Mesenteric fat pad (tissue), 1 donor: ENCODE results near the gene PCNX2. TPM values are rescaled to one million over a fixed set of nuclear protein-coding genes. Genes with fewer than 3 reads are reported as not detected.

ENCODE experiments used
- DNase-seq: peaks from one replicate; pipeline ENCODE4 v3.0.0-alpha.2; 2020; ENCODE audit warnings: low spot score
- total RNA-seq: library from RNA; stranded (reverse); fragmentation: NEBNext Ultra II Directional; extraction: Animal tissue kit (Norgen Biotek cat#: 25700); gene quantifications from one replicate; pipeline ENCODE4 v1.2.1, GENCODE V29; 2021
- donor health status: DM: yes; HTN: yes; CAD: no.

Gene PCNX2
- total RNA-seq, 1 donor from 2014 or later, result 6.1 TPM

DNA sequence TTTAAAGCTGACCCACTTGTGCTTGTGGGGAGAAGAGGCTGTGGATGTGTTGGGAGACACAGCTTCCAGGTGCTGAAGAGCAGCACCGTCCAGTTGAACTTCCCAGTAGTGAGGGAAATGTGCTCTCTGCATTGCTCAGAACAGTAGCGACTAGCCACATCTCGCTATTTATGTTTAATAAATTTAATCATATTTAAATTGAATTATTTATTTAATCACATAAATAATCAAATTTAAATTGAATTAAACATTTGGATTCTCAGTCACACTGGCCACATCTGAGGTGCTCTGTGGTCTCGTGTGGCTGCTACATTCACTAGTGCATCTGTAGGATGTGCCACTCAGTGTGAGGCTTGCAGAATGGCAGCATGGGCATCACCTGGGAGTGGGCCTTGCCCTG is 325.0 kb downstream of the PCNX2 start:
- DNase-seq, result no peak

DNA sequence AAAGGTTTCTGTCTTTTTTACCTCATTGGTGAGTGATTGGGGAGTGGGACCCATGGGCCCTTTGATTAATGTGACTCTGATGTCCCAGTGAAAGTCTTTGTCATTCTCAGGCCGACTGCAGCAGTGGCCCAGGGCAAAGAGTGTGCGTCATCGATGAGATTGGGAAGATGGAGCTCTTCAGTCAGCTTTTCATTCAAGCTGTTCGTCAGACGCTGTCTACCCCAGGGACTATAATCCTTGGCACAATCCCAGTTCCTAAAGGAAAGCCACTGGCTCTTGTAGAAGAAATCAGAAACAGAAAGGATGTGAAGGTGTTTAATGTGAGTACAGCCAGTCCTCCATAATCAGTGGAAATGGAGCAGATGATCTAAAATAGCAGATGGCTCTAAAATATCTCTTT is 325.7 kb downstream of the PCNX2 start:
- DNase-seq, result no peak

DNA sequence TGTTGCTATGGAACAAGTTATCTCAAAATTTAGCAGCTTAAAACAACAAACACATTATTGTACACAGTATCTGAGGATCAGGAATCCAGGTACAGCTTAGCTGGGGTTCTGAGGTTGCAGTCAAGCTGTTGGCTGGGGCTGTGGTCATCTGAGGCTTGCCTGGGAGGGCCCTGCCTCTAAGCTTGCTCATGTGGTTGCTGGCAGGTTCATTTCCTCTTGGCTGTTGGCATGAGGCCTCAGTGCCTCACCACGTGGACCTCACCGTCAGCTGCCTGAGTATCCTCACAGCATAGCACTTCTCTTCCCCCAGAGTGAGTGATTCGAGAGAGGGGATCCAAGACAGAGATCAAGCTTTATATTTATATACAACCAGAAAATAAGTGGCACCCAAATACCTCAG is 326.6 kb downstream of the PCNX2 start:
- DNase-seq, result no peak

DNA sequence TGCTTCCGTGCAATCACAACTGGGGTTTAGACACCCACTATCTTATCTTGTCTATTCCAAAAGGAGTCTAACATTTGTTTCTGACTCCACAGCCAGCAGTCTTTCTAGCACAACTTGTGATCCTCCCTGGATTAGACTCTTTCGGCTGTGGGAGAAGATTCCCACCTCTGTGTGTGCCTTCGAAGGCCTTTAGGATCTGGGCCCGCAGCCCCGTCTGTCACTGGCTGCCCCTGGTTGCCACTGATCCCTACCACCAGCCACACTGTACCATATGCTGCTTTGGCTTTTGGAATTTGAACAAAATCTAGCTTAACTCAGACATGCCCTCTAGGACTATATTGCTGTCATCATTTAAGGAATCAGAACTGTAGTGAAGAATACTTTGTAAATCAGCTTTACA is 327.1 kb downstream of the PCNX2 start:
- DNase-seq, result no peak

DNA sequence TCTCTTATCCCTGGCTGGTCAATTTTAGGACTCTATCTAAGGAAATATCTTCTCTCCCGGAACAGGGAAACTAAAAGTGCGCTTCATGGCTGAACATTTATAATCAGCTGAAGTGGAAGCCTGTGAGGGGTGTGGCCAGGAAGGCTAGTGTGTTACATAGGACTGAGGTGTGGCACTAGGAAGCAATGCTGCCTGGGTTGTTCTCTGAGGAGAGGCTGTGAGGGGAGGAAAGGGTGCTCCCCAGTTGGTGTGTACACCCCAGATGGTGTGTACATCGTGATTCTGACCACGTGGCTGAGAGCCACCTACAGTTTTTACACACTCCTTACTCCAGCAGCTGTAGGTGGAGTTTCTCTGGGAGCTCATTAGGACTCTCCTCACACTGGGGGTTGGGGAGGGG is 328.9 kb downstream of the PCNX2 start:
- no peak for DNase-seq

DNA sequence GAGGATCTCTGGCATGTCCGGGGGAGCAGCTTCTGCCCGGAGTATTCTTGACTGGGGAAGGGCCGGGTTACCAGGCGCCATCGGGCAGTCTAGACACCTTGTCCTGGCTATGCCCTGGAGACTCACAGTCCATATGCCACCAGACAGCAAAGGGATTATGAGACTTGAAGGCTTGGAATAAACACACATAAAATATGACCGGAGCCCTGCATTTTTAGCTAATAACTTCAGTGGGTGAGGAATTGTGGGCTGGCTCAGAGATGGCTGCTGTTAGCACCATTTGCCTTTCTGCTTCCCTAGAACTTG is 329.7 kb downstream of the PCNX2 start:
- DNase-seq, result no peak

DNA sequence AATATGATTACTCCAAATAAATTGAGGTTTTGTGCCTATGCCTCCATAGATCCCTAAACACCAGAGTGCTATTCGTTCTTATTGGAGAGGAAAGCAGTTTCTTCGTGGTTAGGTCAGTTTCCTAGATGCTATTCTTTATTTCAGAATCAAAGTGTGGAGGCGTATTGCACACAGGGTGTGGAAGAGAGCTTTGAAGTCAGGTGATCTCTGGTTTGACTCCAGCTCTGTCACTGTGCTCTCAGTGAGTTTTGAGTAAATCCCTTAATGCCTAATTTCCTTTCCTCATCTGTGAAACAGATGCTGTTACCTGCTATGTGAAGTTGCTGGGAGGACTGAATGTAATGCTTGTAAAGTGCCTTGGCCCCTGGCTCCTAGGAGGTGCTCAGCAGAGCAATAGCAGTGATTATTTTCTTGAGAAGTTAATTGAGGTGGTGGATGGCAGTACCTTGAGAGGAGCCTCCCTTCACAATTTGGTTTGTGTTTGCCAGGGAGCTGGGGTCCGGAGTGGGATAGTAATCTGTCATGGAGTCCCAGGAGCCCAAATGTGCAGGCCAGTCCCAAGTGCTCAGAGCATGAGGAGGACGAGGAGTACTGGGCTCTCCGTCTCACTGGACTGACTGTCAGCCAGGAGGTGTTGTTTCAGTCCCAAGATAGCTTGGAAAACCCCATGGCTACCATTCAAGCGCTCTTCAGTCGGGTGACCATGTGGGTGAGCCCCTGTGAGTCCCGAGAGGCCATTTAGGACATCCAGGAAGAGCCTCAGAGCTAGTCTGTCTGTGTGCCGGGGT is 330.2 kb downstream of the PCNX2 start:
- DNase-seq, result no peak

DNA sequence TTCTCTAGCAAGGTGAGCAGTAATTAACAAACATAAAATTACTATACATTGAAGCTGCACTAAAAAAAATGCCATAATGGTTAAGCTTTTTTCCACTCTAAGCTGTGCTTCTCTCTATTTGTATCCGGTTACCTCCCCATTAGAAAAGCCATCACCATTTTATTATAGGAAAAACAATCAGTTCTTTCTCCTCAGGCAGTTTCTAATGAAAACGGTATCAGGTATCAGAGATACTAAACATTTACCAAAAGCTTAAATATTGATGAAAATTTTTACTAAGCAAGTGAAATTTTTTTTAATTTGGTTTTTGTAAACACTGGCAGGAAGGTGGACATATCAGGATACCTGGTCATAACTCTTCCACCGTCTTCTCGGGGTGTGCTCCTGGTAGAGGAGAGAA is 330.9 kb downstream of the PCNX2 start:
- DNase-seq, result no peak

DNA sequence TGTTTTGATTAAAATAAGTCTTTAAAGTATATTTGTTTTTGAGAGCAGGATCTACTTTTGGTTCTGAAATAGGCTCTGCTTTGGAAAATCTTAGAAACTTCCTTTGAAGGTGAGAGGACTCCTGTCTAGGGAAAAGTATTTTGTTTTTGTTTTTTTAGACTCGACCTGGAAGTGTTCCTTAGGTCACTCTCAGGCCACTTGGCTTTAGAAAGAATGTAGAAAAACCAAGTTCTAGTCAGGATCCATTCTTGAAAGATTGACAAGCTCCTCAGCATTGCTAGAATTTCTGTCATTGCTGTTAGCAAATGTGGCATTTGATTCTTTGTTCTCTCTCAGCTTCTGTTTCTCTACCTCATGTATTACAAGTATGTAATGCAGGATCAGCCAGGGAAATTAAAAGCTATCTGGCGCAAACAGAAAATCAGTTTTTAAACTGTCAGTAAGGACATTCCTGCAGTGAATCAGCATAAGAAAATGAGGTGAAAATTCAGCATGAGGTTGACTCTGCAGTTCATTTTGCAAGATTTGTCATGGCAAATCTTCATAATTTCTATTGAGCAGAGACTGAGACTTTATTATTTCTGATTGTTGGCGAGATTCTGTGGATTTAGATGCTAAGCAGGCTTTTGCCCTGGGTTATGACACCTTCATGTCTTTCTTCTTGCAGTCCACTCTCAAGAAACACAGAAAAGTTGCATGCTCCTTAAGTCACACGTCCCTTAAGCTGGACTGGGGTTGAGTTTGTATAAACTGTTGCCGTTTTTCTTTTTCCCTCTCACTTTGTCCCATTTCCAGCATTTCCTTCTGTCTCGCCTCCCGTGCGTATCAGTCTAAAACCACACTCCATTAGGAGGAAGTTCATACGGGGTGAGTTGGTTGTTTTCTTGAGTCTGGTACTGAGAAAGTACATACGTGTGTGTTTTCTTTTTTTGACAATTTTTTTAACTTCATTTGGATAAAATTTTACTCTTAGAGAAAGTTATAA is 332.5 kb downstream of the PCNX2 start:
- DNase-seq, result no peak

DNA sequence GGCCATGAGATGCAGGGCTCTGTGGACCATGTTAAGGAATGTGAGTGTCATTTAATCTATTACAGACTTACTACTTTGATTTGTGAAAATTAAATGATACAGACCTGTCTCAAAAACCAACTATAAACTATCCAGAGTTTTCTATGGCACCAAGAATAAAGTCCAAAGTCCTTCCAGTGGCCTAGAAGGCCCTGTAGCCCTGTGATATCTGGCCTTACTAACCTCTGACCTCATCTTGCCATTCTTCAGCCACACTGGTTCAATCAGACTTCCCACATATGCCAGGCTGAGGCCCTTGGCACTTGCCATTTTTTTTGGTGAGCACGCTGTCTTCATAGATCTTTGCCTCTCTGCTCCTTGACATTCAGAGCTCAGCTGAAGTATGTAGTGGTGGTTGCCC is 337.5 kb downstream of the PCNX2 start:
- no peak for DNase-seq

DNA sequence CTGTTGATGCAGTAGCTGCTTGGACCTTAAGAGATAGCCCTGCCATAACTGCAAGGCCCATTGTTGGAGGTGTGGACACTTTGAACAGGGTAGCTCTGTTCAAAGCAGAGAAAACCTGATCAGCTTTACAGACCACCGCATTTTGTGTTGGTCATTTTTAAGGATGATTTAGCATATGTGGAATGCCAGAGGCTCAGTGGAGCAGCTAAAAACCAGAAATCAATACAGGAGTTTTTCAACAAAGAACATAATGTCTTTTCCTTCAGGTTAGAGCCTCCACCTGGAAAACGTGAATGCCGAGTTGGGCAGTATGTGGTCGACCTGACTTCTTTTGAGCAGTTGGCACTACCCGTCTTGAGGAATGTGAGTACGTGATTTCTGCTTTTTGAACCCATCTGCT is 339.4 kb downstream of the PCNX2 start:
- no peak for DNase-seq

DNA sequence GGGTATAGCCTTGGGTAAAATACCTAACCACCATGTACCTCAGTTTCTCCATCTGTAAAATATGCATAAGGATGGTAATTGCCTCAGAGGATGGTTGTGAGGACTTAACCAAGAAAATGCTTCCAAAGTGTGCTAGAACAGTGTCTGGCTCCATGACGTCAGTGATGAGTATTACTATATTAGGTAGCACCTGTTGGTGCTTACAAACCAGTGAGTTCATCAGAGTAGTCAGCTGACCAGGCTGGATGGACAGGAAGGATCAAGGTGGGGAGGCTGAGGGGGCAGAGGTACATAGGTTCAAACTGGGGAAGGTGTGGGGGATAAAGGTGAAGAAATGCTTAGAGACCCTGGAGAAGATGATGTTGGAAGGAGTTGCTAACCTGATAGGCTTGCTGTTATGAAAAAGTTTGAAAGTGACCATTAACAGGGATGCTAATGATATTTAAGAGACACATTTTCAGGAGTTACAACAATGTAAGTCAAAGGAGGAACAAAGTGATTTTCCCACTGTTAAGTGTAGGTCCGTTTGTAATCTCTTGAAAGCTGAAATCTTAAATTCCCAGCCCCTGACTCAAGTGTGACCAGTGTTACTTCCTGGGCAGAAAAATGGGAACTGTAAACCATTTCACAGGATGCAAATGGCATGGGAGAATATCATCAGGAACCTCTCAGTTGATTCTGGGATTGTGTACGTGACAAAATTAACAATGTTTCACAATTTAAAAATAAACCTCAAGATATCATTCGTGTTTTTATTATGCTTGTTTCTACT is 340.7 kb downstream of the PCNX2 start:
- DNase-seq, result no peak

DNA sequence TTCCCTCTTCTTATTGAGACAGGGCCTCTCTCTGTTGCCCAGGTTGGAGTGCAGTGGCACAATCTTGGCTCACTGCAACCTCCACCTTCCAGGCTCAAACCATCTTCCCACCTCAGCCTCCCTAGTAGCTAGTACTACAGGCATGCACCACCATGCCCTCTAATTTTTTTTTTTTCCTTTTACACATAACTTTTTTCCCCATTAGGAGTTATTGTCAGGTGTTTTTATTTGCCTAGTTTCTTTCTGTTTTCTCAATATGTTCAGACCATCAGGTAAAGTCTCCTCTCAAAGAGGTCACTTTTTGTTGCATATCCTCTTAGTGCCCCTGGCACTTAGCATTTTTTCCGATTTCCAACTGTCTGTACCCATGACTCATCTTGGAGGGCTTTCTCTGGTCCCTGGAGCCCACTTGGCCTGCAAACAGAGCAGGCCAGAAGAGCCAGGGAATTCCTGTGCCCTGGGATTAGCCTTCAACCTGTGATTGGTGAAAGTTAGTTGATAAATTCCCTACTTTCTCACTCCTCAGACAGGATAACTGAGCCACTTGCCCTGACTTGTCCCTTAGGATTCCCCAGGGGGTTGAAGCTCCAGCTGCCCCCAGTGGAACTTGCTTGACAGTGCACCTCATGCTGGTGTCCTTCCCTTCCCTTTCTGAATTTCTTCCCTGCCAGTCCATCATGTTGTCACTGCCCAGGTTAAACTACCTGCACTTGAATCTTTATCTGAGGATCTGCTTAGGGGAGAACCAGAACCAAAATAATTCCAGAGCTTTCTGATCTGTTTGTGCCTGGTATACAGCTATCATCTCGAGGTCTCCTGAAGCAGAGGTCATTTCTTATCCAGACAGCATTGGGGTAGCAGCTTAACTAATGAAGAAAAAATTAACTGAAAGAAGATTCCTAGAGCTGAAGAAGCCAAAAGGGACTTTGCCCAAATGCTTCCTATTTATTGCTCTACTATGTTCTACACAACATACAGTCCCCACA is 342.7 kb downstream of the PCNX2 start:
- no peak for DNase-seq

DNA sequence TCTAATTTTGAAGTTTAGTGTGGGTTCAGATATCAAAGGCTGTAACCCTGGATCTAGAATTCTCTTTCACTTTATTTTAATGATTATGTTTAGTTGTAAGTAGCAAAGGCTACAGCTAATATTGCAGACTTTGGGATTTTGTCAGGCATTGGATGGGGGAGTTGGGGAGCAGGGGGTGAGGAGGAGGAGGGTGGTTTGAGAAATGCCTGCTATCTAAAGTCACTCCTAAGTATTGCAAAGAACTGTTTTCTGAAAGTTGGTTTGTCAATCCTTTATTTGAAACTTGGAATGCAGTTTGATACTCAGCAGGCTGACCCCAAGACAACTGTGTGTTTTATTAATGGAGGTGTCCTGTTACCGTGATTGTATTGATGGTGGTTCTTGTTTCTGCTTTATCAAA is 343.9 kb downstream of the PCNX2 start:
- no peak for DNase-seq

DNA sequence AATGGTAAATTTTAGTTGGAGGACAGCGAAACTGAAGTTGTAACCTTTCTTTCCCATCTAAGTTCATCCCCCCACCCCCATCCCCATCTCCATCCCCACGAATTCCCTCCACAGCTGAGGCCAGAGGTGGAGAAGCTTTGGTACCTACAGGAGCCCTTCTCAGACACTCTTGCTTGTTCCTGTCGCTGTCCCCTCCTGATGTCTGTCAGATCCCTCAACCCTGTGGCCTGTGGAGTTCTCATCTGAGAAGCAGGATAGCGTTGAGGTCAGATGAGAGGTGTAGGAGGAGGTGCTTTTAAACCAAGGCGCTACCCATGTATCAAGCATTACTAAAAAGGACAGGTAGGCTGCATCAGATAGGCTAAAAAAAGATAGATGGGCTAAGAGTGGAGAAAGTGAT is 344.3 kb downstream of the PCNX2 start:
- DNase-seq, result no peak

DNA sequence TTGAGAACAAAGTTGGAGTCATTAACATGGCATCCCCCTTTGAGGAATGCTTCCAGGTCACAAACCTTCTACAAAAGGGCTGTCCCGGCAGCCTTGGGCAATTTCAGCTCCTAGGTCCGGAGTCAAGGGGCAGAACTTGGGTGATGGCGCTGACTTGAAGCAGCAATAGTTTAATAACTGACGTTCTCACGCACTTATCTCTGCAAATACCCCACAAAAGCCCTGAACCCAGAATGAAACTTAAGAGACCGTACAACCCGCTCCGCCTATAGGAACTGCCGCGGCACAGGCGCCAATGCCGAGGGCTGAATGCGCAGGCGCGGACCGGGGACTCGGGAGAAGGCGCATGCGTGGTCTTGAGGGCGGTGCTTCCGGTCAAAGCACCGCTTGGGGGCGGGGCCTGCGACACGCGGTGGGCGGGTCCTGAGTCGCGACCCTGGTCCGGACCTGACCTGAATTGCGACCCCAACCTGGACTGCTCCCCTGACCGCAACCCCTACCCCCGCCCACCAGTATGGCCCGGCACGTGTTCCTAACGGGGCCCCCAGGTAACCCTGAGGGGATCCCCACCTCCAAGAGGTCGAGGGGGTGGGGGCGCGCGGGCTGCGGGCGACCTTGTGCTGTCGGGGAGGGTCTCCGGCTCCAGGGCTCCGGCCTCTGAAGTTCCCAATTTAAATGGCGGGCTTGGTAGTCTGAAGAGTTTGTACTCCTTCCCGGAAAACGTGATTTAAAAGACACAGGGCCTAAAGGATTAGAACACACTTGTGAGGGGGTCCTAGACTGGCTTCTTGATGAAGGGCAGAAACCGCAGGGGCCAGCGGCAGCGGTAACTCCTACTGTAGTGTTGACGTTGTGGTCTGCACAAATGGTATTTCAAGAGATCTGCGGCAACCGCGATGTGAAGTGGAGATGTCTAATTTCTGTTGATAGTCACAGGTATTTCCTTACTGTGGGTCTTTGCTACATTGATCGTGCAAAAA is 345.0 kb downstream of the PCNX2 start, which contains the start of gene NTPCR:
NTPCR (plus strand) TSS at position 415 of the 980 bp plus-strand sequence; CDS start at position 515, 100 bp downstream.
- peak; percentile 98 for DNase-seq

DNA sequence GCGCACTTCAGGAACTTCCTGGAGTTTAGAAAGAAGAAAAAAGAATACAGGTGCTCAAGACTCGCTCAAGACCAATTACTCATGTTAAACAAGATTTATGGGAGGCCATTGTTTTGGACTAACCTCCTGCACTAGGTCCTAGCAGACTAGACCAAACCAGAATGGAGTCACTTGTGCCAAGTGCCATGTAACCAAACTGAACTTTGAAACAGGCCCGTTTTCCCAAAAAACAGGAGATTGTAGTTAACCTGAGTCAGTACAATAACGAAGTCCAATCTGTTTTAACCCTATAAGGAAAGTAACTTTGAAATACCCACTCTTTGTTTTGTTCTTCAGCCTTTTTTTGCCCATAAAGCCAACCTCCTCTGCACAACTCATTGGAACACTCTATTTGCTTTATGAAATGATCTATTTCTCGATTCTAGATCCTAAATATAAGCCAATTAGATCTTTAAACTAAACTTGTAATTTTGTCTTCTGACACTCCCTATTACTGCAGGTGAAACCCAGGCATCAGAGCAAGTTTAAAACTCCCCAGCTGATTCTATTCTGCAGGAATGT is 345.8 kb downstream of the PCNX2 start:
- no peak for DNase-seq

DNA sequence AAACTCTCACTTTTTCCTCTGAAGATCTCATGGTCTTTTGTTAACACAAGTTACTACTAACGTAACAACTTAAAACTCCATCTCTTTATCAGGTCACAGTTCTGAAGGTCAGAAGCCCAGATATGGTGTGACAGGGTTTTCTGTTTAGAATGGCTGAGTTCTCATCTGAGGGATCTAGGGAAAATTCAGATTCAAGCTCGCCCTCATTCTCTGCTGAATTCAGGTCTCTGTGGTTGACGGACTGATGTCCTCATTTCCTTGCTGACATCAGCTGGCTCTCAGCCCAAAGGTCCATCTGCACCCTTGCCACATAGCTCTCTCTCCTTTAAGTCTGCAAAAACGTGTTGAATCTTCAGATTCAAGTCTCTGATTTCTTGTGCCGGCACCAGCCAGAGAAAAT is 351.2 kb downstream of the PCNX2 start:
- DNase-seq, result no peak
